Gastrocnemius medialis (tissue), 4 donors: ENCODE data around the gene BMPR1A.

Experiments
- POLR2A ChIP-seq, 2 donors: fragments of 450-650 bp; IDR thresholded peaks; one replicate each; pipeline ENCODE4 v1.6.1; 2017; ENCODE audit warnings: antibody characterized with exemption in 2 of 2, mild to moderate bottlenecking in 2 of 2, moderate library complexity in 2 of 2
- TF ChIP-seq, protein P1 (sequence below), 5 experiments: fragments of 450-650 bp in 3 of 5; fragments of 200-600 bp in 2 of 5; sonication (generic) in 2 of 5; IDR thresholded peaks in 4 of 5; conservative IDR thresholded peaks in 1 of 5; 1 replicate in 4 of 5; 2 replicates in 1 of 5; pipeline ENCODE4 v1.5.1; 2016 to 2019; ENCODE audit warnings: antibody characterized with exemption in 5 of 5, mild to moderate bottlenecking in 3 of 5, moderate library complexity in 3 of 5

DNA sequence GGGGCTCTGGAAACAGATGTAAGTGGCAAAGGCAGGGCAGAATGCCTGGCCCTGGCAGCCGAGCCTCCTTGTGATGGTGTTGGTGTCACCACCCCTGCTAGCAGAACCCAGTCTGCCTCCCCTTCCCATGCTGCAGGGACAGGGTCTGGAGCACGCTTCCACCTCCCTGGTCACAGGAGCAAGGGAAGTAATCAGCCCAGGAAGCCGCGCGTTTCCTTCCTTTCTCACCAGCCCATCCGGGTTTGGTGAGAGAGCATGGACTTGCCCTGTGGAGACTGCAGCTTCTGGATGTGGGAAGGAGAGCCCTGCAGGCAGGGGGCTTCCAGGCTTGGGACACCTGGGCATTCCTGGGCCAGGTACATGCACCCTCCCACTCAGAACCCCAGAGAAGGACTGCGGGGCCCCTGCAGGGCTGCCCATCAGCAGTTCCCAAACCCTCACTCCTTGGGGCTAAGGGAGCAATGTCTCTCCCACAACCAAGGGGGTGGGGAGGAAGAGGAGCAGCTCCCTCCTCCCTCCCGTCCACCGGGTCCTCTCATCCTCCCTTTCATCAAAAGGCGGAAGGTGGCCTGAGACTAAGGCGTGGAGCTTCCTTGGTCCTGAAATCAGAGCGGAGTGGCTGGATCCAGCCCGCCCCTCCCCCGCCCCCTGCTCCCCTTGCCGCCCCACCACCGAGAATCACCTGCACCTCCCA lies 199.2 kb downstream of the BMPR1A start:
- TF ChIP-seq, protein P1, sequence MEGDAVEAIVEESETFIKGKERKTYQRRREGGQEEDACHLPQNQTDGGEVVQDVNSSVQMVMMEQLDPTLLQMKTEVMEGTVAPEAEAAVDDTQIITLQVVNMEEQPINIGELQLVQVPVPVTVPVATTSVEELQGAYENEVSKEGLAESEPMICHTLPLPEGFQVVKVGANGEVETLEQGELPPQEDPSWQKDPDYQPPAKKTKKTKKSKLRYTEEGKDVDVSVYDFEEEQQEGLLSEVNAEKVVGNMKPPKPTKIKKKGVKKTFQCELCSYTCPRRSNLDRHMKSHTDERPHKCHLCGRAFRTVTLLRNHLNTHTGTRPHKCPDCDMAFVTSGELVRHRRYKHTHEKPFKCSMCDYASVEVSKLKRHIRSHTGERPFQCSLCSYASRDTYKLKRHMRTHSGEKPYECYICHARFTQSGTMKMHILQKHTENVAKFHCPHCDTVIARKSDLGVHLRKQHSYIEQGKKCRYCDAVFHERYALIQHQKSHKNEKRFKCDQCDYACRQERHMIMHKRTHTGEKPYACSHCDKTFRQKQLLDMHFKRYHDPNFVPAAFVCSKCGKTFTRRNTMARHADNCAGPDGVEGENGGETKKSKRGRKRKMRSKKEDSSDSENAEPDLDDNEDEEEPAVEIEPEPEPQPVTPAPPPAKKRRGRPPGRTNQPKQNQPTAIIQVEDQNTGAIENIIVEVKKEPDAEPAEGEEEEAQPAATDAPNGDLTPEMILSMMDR (IDR thresholded peaks at IDR 0.05 in 4 of 5, conservative IDR thresholded peaks at IDR 0.05 in 1 of 5), result no peak
- no peak for TF ChIP-seq POLR2A (IDR thresholded peaks at IDR 0.05)
